Cortex of kidney (tissue), 1 donor: ENCODE data around the gene UXS1.

Experiments used
- DNase-seq: peaks from one replicate; lab custom pipeline; 2025; lab: John Stamatoyannopoulos, UW

Gene UXS1

GRCh38 chr2:106130251-106130998 is 63.7 kb downstream of the UXS1 start:
- DNase-seq: no peak

- DNase-seq: no peak
These were observed 64.5 kb downstream of the UXS1 start for GRCh38 chr2:106129592-106129991.

GRCh38 chr2:106129150-106129549 is 65.0 kb downstream of the UXS1 start:
- DNase-seq: no peak

GRCh38 chr2:106127776-106128268 is 66.3 kb downstream of the UXS1 start:
- DNase-seq: no peak

- no peak for DNase-seq
These were observed 66.8 kb downstream of the UXS1 start for GRCh38 chr2:106127282-106127771.

GRCh38 chr2:106126705-106127281 is 67.3 kb downstream of the UXS1 start:
- no peak for DNase-seq

- no peak for DNase-seq
These were observed 67.8 kb downstream of the UXS1 start for GRCh38 chr2:106126295-106126694.

GRCh38 chr2:106124905-106125549 is 69.1 kb downstream of the UXS1 start:
- DNase-seq: no peak

- DNase-seq: no peak
These were observed 69.9 kb downstream of the UXS1 start for GRCh38 chr2:106124106-106124756.

GRCh38 chr2:106122157-106122556 is 71.9 kb downstream of the UXS1 start:
- no peak for DNase-seq

- no peak for DNase-seq
These were observed 73.7 kb downstream of the UXS1 start for GRCh38 chr2:106120432-106120831.

- no peak for DNase-seq
These were observed 75.0 kb downstream of the UXS1 start for GRCh38 chr2:106119074-106119473.

GRCh38 chr2:106117882-106118684 is 76.0 kb downstream of the UXS1 start:
- no peak for DNase-seq

GRCh38 chr2:106117347-106117746 is 76.8 kb downstream of the UXS1 start:
- DNase-seq: no peak

GRCh38 chr2:106116248-106116647 is 77.9 kb downstream of the UXS1 start:
- DNase-seq: no peak

- no peak for DNase-seq
These were observed 78.4 kb downstream of the UXS1 start for GRCh38 chr2:106115665-106116064.

GRCh38 chr2:106115250-106115649 is 78.9 kb downstream of the UXS1 start:
- DNase-seq: no peak

- no peak for DNase-seq
These were observed 79.9 kb downstream of the UXS1 start for GRCh38 chr2:106114166-106114565.

GRCh38 chr2:106113361-106113966 is 80.6 kb downstream of the UXS1 start:
- DNase-seq: no peak

- DNase-seq: no peak
These were observed 82.1 kb downstream of the UXS1 start for GRCh38 chr2:106111882-106112571.
